Natural killer cell treated with Interleukin-12 subunit alpha and Interleukin-12 subunit beta and Interleukin-15 and Interleukin-18, amount 100 ng/mL, for 72 hours (primary cell): Measurements from ENCODE around the gene MTMR12. TPM values are rescaled to one million over a fixed set of nuclear protein-coding genes. Genes with fewer than 3 reads are reported as not detected.
"Not testable (repeated sequence)": the region's sequence is repeated elsewhere in the genome, so short reads cannot be mapped to it uniquely, and the experiment has no call there.

Experiments
- ATAC-seq, 2 donors: fragments of 150-1000 bp; cut with Tn5 transposase in 1 of 2; sonication (Bioruptor Pico), chemical (Tn5 transposase) in 1 of 2; 2 replicates each; pipeline ENCODE4 v1.10.0; 2021
- DNase-seq: peaks from one replicate; pipeline ENCODE4 v3.0.0; 2022; ENCODE audit warnings: low spot score
- H3K27ac Mint-ChIP-seq, 2 donors: 1 replicate in 1 of 2; 2 replicates in 1 of 2; pipeline ENCODE4 v1.8.0; 2022; ENCODE audit warnings: mixed read lengths in 2 of 2, mild to moderate bottlenecking in 1 of 2, moderate library complexity in 1 of 2
- H3K27me3 Mint-ChIP-seq, 2 donors: 1 replicate in 1 of 2; 2 replicates in 1 of 2; pipeline ENCODE4 v1.8.0; 2022; ENCODE audit warnings: mixed read lengths in 2 of 2
- H3K36me3 Mint-ChIP-seq: one replicate; pipeline ENCODE4 v1.8.0; 2022; ENCODE audit warnings: mixed read lengths
- H3K4me1 Mint-ChIP-seq, 2 donors: 1 replicate in 1 of 2; 2 replicates in 1 of 2; pipeline ENCODE4 v1.8.0; 2022; ENCODE audit warnings: low read depth in 2 of 2, mixed read lengths in 2 of 2, mild to moderate bottlenecking in 1 of 2
- H3K4me3 Mint-ChIP-seq: one replicate; pipeline ENCODE4 v1.8.0; 2022; ENCODE audit warnings: mixed read lengths
- H3K9me3 Mint-ChIP-seq: 2 replicates; pipeline ENCODE4 v1.8.0; 2022; ENCODE audit warnings: mixed read lengths
- total RNA-seq, 2 donors: library from RNA; stranded (reverse); gene quantifications; one replicate each; pipeline ENCODE4 v1.2.3, GENCODE V29; 2022

MTMR12 gene
- total RNA-seq, 2 donors from 2014 or later = 28.8 to 31.9 TPM

DNA sequence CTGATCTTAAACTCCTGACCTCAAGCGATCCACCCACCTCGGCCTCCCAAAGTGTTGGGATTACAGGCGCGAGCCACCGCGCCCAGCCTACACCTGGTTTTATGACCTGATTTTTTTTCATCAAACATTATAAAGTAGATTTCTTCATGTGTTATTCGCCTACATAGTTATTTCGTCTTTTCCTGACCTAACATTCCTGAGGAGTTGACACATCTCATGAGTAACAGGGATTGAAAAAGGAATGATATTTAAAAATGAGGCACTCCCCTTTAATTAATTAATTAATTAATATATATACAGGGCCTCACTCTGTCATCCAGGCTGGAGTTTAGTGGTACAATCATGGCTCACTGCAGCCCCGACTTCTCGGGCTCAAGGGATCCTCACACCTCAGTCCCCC lies 20.2 kb upstream of the MTMR12 start:
- Mint-ChIP-seq H3K27me3 (no peaks in the 10 kb centered on the region), H3K4me1 (peaks cover 0 to 3% of the 10 kb centered on the region in 2 donors), H3K4me3 (no peak overlapping the region), H3K9me3 (no peaks in the 10 kb centered on the region), H3K36me3 (no peaks in the 10 kb centered on the region), H3K27ac (no peak overlapping the region)
- no peak for DNase-seq
- ATAC-seq = no peak

- ATAC-seq = no peak
- Mint-ChIP-seq H3K4me1 (peaks cover 0 to 3% of the 10 kb centered on the region in 2 donors), H3K27ac (no peak overlapping the region), H3K36me3 (no peaks in the 10 kb centered on the region), H3K27me3 (no peaks in the 10 kb centered on the region), H3K4me3 (no peak overlapping the region), H3K9me3 (no peaks in the 10 kb centered on the region)
- DNase-seq = no peak
These were observed 19.6 kb upstream of the MTMR12 start for GRCh38 chr5:32332361-32332760.

DNA sequence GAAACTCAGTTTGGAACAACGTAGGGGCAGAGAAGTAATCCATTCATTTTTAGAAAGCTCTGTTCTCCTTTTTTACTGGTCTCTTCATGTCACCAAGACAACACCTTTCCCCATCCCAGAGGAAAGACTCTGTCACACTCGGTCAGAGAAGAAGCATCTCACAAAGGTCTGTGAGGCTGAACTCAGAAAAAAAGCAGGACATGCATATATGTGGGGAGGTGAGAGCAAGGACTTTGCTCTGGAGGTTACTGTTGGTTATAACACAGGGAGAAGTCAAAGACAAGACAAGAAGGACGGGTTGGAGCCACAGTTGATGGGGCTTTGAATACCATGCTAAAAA lies 19.2 kb upstream of the MTMR12 start:
- H3K27ac Mint-ChIP-seq = no peak overlapping the region

DNA sequence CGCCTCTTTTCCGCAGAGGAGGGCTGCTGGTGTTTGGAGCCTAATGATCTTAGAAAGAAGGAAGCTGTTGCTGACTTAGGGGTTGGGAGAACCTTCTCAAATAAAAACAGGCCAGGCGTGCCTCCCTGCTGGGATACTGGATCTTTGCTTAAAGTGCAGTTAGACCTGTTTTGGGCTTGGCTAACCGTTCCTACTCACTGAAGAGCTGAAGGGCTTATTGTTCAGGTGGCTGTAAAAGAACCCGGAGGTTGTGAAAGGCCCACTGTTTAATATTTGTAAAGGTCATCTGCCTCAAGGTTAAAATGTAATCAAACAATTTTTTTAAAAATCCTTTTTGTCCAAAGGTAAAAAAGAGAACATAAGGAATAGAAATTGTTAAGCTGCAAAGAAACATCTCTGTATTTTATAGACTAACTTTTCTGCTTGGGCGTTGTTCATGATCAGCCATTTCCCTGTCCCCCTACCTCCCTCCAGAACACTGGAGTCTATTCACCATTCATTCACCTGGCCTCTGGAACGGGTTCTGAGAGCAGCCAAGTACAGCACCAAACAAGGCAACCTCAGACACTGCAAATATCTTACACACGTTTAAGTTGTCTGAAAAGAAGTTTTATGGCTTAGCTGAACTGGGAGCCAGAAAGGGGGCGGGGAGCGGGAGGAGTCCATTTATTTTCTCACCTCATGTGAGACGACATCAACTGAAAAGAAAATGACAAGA lies 18.6 kb upstream of the MTMR12 start:
- Mint-ChIP-seq H3K36me3 (no peaks in the 10 kb centered on the region), H3K4me3 (no peak overlapping the region), H3K9me3 (no peaks in the 10 kb centered on the region), H3K27ac (no peak overlapping the region), H3K4me1 (peaks cover 0 to 3% of the 10 kb centered on the region in 2 donors), H3K27me3 (no peaks in the 10 kb centered on the region)
- DNase-seq (no peak), ATAC-seq (no peak)

More for the DNA sequence above, 19.2 kb upstream of the MTMR12 start:
- Mint-ChIP-seq H3K27me3 (no peaks in the 10 kb centered on the region), H3K4me1 (peaks cover 0 to 3% of the 10 kb centered on the region in 2 donors), H3K9me3 (no peaks in the 10 kb centered on the region), H3K4me3 (no peak overlapping the region), H3K36me3 (no peaks in the 10 kb centered on the region)
- no peak for DNase-seq
- ATAC-seq = no peak

DNA sequence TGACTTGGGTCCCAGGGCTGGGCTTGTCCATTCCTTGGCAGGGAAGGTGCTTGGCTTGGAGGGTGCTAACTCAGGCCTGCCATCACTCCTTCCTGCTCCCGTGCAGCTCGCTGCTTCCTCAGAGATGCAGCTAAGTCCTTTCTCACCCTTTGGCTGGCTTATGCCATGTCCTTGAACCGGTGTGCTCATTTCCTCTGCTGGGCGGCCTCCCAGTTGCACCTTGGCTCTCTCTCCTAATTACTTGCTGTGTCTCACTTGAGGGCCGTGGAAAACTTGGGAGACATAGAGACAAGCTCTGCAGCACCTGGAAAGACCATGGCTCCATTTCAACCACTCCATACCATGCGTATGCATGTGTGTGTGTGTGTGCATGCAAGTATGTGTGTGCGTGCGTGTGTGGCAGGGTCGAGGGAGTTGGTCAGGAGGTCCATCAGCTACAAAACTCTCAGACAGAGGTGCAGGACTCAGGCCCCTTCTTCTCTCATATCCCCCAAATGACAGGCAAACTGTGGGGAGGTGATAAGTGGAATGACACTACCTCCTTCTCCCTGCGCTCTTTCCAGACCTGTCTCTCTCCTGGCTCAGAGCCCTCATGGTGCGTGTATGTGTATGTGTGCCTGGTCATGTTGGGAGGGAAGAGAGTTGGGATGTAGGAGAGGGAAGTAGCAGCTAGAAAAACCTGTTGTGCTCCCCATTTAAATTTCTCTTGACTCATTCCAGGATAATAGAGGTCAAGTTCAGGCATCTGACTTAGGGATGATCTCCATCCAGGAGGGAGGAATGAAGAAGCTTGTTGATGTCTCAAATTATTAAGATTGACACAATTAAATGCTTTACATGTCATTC lies 17.6 kb upstream of the MTMR12 start:
- Mint-ChIP-seq H3K36me3 (no peaks in the 10 kb centered on the region), H3K27me3 (no peaks in the 10 kb centered on the region), H3K27ac (no peak overlapping the region), H3K4me1 (peaks cover 0 to 3% of the 10 kb centered on the region in 2 donors), H3K4me3 (no peak overlapping the region), H3K9me3 (no peaks in the 10 kb centered on the region)
- ATAC-seq (no peak), DNase-seq (no peak)

DNA sequence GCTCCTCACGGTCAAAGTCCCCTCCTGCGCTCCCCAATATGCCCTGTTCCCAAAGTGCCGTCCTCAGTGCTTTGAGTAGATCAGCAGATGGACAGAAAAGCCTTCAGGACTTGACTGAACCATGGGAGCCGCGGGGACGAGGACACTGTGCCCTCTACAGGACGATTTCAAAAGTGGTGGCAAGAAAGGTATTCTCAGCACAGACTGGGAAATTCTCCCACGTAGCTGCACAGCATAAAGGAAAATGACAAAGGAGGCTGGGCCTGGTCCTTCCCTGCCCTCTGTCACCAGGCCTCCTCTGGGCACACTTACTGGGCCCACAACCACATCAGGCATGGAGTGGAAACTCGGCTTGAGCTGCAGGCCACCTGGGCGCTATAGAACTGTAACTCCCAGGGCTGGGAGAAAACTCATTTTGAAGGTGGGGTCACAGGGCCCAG lies 16.7 kb upstream of the MTMR12 start:
- DNase-seq (peak; percentile 76), ATAC-seq (peak; percentile 84 to 86)
- H3K4me3 Mint-ChIP-seq = no peak overlapping the region
- no peaks in the 10 kb centered on the region for H3K9me3 Mint-ChIP-seq
- H3K27ac Mint-ChIP-seq = no peak overlapping the region
- peaks cover 0 to 3% of the 10 kb centered on the region in 2 donors for H3K4me1 Mint-ChIP-seq
- no peaks in the 10 kb centered on the region for H3K27me3 Mint-ChIP-seq
- H3K36me3 Mint-ChIP-seq = no peaks in the 10 kb centered on the region

DNA sequence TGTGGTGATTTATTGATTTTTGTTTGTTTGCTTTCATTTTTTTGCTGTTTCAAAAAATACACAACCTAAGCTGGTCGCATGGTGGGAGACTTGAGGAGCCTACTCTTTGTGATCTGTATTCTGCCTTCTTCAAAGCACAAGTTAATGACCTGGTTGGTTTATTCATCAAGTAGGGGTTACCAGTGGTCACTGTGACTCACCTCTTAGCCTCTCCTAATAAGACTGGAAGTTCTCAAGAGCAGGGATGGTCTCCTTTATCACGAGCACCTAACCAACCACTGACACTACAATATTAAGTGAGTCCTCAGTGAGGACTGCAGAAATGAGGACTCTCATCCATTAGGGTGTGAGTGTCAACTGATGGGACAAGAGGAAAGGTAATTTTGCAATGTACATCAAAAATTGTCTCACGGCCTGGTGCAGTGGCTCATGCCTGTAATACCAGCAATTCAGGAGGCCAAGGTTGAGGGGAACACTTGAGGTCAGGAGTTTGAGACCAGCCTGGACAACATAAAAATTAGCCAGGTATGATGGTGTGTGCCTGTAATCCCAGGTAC lies 13.6 kb upstream of the MTMR12 start:
- no peak overlapping the region for H3K4me3 Mint-ChIP-seq
- no peaks in the 10 kb centered on the region for H3K27me3 Mint-ChIP-seq
- DNase-seq (no peak), ATAC-seq (no peak)
- peaks cover 0 to 3% of the 10 kb centered on the region in 2 donors for H3K4me1 Mint-ChIP-seq
- H3K27ac Mint-ChIP-seq = no peak overlapping the region
- H3K36me3 Mint-ChIP-seq = peaks cover 7% of the 10 kb centered on the region
- peaks cover 4% of the 10 kb centered on the region for H3K9me3 Mint-ChIP-seq

- Mint-ChIP-seq H3K27ac (no peak overlapping the region), H3K4me3 (no peak overlapping the region), H3K36me3 (peaks cover 8% of the 10 kb centered on the region), H3K27me3 (no peaks in the 10 kb centered on the region), H3K4me1 (peaks cover 0 to 3% of the 10 kb centered on the region in 2 donors), H3K9me3 (peaks cover 4% of the 10 kb centered on the region)
- DNase-seq (no peak), ATAC-seq (no peak)
These were observed 12.9 kb upstream of the MTMR12 start for GRCh38 chr5:32325616-32326015.

DNA sequence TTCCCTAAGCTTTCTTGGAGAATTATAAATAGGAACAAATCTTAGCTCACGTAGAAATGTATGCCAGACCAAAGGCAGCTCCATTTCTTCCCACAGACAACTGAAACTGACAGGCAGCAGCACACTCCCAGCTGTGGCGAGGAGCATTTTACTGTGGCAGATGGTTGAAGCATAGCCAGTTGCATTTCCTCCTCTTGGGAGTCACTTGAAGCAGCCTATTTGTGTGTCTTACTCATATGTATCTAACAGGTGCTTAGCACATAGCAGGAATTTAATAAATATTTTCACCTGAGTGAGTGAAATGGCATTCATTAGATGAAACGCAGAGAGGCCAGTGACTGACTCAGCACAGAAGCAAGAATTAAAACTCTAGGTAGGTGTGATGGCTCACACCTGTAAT lies 12.3 kb upstream of the MTMR12 start:
- Mint-ChIP-seq H3K4me1 (peaks cover 0 to 3% of the 10 kb centered on the region in 2 donors), H3K27ac (no peak overlapping the region), H3K27me3 (no peaks in the 10 kb centered on the region), H3K36me3 (peaks cover 8% of the 10 kb centered on the region), H3K9me3 (peaks cover 4% of the 10 kb centered on the region), H3K4me3 (no peak overlapping the region)
- DNase-seq = no peak
- no peak for ATAC-seq

DNA sequence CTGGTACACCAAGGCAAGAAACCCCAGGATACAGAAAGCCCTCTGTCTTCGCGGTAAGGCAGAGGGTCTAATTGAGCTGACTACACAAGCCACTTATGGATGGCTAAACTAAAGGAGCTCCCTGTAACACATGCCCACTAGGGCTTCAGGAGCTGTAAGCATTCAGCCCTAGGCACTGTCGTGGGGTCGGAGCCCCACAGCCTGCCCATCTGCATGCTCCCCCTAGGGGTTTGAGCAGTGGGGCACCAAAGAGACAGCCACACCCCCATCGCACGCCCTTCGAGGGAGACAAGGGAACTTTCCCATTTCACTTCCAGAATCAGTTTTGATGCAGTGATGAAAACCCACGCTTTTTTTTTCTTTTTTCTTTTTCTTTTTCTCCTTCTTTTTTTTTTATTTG lies 11.0 kb upstream of the MTMR12 start:
- H3K27ac Mint-ChIP-seq = no peak overlapping the region
- DNase-seq = no peak
- no peak for ATAC-seq
- H3K4me1 Mint-ChIP-seq = no peaks in the 10 kb centered on the region
- no peak overlapping the region for H3K4me3 Mint-ChIP-seq
- H3K27me3 Mint-ChIP-seq = no peaks in the 10 kb centered on the region
- H3K36me3 Mint-ChIP-seq = peaks cover 8% of the 10 kb centered on the region
- H3K9me3 Mint-ChIP-seq = peaks cover 4% of the 10 kb centered on the region

GRCh38 chr5:32322882-32323281 lies 10.1 kb upstream of the MTMR12 start:
- H3K36me3 Mint-ChIP-seq = peaks cover 8% of the 10 kb centered on the region
- no peak overlapping the region for H3K27ac Mint-ChIP-seq
- DNase-seq (no peak), ATAC-seq (no peak)
- H3K4me1 Mint-ChIP-seq = no peaks in the 10 kb centered on the region
- peaks cover 4% of the 10 kb centered on the region for H3K9me3 Mint-ChIP-seq
- no peaks in the 10 kb centered on the region for H3K27me3 Mint-ChIP-seq
- H3K4me3 Mint-ChIP-seq = no peak overlapping the region

- ATAC-seq = not testable (repeated sequence)
These were observed 9.0 kb upstream of the MTMR12 start for GRCh38 chr5:32321787-32322186.

DNA sequence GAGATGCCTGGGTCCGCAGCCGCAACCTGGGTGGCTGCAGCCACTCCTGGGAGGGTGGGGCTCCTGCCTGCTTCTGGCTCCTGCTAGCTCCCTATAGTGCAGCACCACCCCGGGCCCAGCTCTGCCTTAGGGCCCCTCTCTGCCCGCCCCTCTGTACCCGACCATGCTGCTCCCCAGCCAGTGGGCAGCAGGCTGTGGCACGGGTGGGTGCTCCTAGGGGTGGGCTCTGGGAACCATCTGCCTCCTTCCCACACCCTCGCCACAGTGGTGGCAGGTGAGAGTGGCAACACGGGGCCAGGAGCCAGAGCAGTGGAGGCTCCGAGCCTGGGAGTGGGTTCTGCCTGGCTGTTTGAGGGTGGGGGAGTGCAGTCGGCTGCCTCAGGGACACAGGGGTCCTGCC lies 7.8 kb upstream of the MTMR12 start:
- Mint-ChIP-seq H3K4me1 (no peaks in the 10 kb centered on the region), H3K27me3 (no peaks in the 10 kb centered on the region), H3K9me3 (peaks cover 4% of the 10 kb centered on the region), H3K36me3 (peaks cover 8% of the 10 kb centered on the region), H3K4me3 (no peak overlapping the region), H3K27ac (no peak overlapping the region)
- no peak for DNase-seq
- peak in 1 of 2 donors; percentile 21 for ATAC-seq

More at GRCh38 chr5:32321787-32322186, 9.0 kb upstream of the MTMR12 start:
- DNase-seq, H3K9me3 Mint-ChIP-seq, H3K36me3 Mint-ChIP-seq, H3K4me3 Mint-ChIP-seq, H3K27ac Mint-ChIP-seq, H3K27me3 Mint-ChIP-seq, H3K4me1 Mint-ChIP-seq: not testable (repeated sequence)

- peaks cover 4% of the 10 kb centered on the region for H3K9me3 Mint-ChIP-seq
- DNase-seq (no peak), ATAC-seq (no peak)
- no peaks in the 10 kb centered on the region for H3K27me3 Mint-ChIP-seq
- H3K4me1 Mint-ChIP-seq = no peaks in the 10 kb centered on the region
- H3K4me3 Mint-ChIP-seq = no peak overlapping the region
- H3K27ac Mint-ChIP-seq = no peak overlapping the region
- peaks cover 8% of the 10 kb centered on the region for H3K36me3 Mint-ChIP-seq
These were observed 7.3 kb upstream of the MTMR12 start for GRCh38 chr5:32319926-32320543.
